ENCODE measurements around the gene GNAO1. TPM values are rescaled to one million over a fixed set of nuclear protein-coding genes. Genes with fewer than 3 reads are reported as not detected.
A peak's percentile ranks its signal among the peaks of the same experiment; 100 is the strongest.

GNAO1 gene
- total and polyA plus RNA-seq, 5 donors, result 69.4 to 163 (median 118) TPM

DNA sequence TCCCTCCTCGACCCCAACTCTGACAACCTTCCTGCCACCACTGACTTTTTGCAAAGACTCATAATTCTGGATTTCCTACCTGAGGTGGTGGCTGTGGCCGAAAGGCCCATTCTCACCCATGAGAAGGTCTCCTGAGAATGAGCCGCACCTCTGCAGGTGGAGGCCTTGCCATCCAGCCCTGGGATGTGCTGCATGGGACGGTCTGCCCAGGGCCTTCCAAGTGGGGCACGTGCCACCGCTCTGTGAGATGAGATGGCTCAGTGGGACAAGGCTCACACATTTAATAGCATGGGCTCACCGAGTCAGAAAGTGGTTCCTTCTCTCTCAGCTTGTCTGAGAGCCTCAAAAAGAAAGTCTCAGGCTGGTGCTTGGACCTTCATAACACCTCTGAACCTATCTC is 121.3 kb downstream of the GNAO1 start:
- H3K27ac ChIP-seq (ENCODE audit: low read length), result no peak overlapping the region
- intact Hi-C loops (cut with DNase I), result loop anchor here in 3 of 4 donors (10.0 kb wide), 3 partner anchors 118 to 368 kb away; partner anchors contain the start of gene GNAO1 (in 2 of the 3)
- no peak for ATAC-seq

DNA sequence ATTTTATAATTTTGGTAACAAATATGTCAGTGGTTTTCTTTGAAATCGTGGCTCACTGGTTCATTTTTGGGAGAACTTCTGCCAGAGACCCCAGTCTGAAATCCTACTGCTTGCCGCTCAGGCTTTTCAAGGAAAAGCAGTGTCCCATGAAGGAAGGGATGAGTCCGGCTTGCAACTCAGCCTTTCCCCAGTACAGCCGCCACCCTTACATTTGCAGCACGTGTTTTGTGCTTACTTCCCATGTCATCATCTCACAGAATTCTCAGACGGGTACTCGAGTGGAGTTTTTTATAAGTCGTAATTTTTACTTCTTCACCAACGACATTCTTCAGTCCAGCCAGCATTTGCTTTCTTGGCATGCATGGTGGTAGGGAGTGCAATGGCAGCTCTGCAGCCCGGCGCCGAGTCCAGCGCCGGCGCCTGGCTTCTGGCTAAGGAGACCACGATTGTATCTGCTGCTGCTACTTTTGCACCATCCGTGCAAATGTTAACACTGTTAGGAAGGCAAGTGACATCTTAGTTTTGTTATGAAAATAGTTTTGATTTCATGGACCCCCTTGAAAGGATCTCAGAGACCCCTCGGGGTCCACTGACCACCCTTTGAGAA is 123.1 kb downstream of the GNAO1 start:
- DNase-seq (no peak), ATAC-seq (no peak)
- Histone ChIP-seq H3K27me3 (ENCODE audit: control insufficient read depth, insufficient read depth) (no peaks in the 10 kb centered on the region), H3K27ac (ENCODE audit: low read length) (no peak overlapping the region), H3K4me3 (ENCODE audit: low read length) (no peak overlapping the region), H3K4me1 (ENCODE audit: control insufficient read depth, insufficient read depth, low read length) (peaks cover 6% of the 10 kb centered on the region), H3K9me3 (ENCODE audit: control insufficient read depth, low read length) (no peaks in the 10 kb centered on the region)
- WGBS, result 83% methylated on average over 18 of the region's 18 CpGs
- intact Hi-C loops (cut with DNase I), result loop anchor here in 3 of 4 donors (10.0 kb wide), 3 partner anchors 120 to 370 kb away; partner anchors contain the start of gene GNAO1 (in 2 of the 3)

More for the DNA sequence above, 121.3 kb downstream of the GNAO1 start:
- no peaks in the 10 kb centered on the region for H3K27me3 ChIP-seq (ENCODE audit: control insufficient read depth, insufficient read depth)
- H3K4me1 ChIP-seq (ENCODE audit: control insufficient read depth, insufficient read depth, low read length), result peaks cover 6% of the 10 kb centered on the region
- DNase-seq, result peak in 1 of 3 donors; percentile 18
- no peak overlapping the region for H3K4me3 ChIP-seq (ENCODE audit: low read length)
- no peaks in the 10 kb centered on the region for H3K9me3 ChIP-seq (ENCODE audit: control insufficient read depth, low read length)
- 93% methylated on average over 7 of the region's 7 CpGs for WGBS

DNA sequence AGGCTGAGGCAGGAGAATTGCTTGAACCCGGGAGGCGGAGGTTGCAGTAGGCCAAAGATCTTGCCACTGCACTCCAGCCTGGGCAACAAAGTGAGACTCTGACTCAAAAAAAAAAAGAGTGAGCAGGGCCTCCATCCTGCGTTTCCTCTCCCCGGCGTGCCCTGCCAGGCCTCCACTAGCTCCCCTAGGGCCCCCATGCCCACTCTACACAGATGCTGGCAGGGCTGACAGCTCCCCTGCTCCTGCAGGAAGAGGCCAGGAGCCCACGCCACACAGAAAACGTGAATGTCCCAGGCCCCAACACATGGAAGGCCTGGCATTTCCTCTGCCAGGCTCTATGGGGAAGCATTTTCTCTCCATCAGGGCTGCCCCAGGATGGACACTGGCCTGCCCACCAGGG is 124.7 kb downstream of the GNAO1 start:
- Histone ChIP-seq H3K27ac (ENCODE audit: low read length) (no peak overlapping the region), H3K4me3 (ENCODE audit: low read length) (no peak overlapping the region), H3K9me3 (ENCODE audit: control insufficient read depth, low read length) (no peaks in the 10 kb centered on the region), H3K27me3 (ENCODE audit: control insufficient read depth, insufficient read depth) (no peaks in the 10 kb centered on the region), H3K4me1 (ENCODE audit: control insufficient read depth, insufficient read depth, low read length) (peaks cover 6% of the 10 kb centered on the region)
- 93% methylated on average over 7 of the region's 7 CpGs for WGBS
- DNase-seq (no peak), ATAC-seq (no peak)
- intact Hi-C loops (cut with DNase I), result loop anchor here in 3 of 4 donors (5.0 to 10.0 kb wide), 5 partner anchors 121 to 374 kb away; partner anchors contain the start of gene GNAO1 (in 3 of the 3)

DNA sequence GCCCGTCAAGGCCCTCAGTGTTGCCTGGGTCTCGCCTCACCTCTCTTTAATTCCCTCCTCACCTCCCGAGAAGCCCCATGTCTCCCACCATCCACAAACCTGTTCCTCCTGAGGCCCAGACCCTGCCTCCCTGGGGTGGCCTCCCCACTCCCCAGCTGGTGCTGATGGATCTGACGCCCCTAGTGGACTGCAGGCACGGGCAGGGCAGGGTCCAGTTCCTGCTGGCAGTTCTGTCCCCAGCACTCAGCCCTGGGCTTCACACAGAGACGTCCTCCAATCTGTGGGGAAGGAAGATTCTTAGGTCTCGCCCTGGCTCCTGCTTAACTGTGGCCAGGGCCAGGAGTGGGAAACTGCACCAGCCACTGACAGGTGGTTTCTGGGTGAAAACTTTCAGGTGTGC is 125.3 kb downstream of the GNAO1 start:
- 78% methylated on average over 7 of the region's 7 CpGs for WGBS
- H3K27ac ChIP-seq (ENCODE audit: low read length), result no peak overlapping the region
- ATAC-seq (no peak), DNase-seq (peak in 2 of 3 donors; percentile 38 to 48)
- H3K4me1 ChIP-seq (ENCODE audit: control insufficient read depth, insufficient read depth, low read length), result peaks cover 3% of the 10 kb centered on the region
- H3K4me3 ChIP-seq (ENCODE audit: low read length), result no peak overlapping the region
- H3K27me3 ChIP-seq (ENCODE audit: control insufficient read depth, insufficient read depth), result no peaks in the 10 kb centered on the region
- intact Hi-C loops (cut with DNase I), result loop anchor here in 3 of 4 donors (5.0 to 10.0 kb wide), 5 partner anchors 122 to 374 kb away; partner anchors contain the start of gene GNAO1 (in 3 of the 3)
- H3K9me3 ChIP-seq (ENCODE audit: control insufficient read depth, low read length), result no peaks in the 10 kb centered on the region

DNA sequence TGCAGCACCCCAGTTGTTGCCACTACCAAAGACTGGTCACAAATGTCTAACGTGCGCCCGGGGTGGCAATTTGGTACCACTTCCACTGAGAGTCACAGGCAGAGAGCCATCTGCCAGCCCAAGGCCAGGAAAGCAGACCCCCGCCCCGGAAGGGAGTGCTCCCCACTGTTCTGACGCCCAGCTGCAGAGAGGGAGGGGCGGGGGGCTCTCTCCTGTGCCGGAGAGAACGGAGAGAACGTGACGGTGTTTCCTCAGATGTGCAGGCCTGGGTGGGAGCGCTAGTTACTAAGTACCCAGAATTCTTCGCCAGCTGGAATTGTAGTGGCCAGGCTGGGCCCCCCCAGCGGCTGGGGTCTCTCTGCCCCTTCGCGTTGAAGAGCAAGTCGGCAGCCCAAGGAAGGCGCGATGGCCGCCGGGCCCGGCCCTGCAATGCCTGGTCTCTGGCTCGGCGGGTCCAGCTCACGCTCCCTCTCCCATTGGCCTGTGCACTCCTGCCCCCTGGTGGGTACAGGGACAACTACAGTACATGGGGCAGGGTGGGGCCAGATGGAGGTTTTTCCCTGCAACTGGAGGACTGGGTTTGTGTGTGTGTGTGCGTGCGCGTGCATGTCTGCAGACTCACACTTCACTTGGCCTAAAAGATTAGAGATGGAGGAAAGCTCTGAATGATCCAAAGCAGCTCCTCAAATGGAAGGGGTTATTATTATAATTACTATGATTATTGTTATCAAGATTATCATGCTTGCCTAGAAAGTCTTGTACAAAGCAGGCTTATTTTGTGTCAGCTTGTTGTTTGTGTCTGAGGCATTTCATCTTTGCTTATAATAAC is 126.9 kb downstream of the GNAO1 start:
- DNase-seq (peak; percentile 85 to 95 (median 93)), ATAC-seq (peak; percentile 95 to 96)
- Histone ChIP-seq H3K27ac (ENCODE audit: low read length) (peak overlapping the region; percentile 6), H3K4me3 (ENCODE audit: low read length) (peak overlapping the region; percentile 11), H3K9me3 (ENCODE audit: control insufficient read depth, low read length) (no peaks in the 10 kb centered on the region), H3K4me1 (ENCODE audit: control insufficient read depth, insufficient read depth, low read length) (no peaks in the 10 kb centered on the region), H3K27me3 (ENCODE audit: control insufficient read depth, insufficient read depth) (no peaks in the 10 kb centered on the region)
- WGBS, result 12% methylated on average over 28 of the region's 28 CpGs
- intact Hi-C loops (cut with DNase I), result loop anchor here (2.0 to 10.0 kb wide), 6 partner anchors 123 to 376 kb away; partner anchors contain the start of gene GNAO1 (in 3 of the 4)

DNA sequence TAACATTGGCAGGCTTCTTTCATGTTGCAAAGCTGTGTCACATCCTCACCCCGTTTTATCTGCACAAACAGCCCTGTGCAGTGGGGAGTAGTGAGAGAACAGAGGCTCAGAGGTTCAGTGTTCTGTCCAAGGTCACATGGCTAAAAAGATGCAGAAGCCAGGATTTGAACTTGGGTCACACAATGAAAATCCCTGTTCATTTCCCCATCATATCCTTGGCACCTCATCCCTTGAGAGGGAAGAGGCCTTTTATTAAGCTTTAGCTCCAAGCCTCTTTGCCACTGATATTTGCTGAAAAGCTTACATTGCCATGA is 127.5 kb downstream of the GNAO1 start:
- ATAC-seq (no peak), DNase-seq (no peak)
- Histone ChIP-seq H3K27ac (ENCODE audit: low read length) (no peak overlapping the region), H3K4me3 (ENCODE audit: low read length) (no peak overlapping the region), H3K4me1 (ENCODE audit: control insufficient read depth, insufficient read depth, low read length) (no peaks in the 10 kb centered on the region), H3K9me3 (ENCODE audit: control insufficient read depth, low read length) (no peaks in the 10 kb centered on the region), H3K27me3 (ENCODE audit: control insufficient read depth, insufficient read depth) (no peaks in the 10 kb centered on the region)
- WGBS, result 21% methylated on average over 1 of the region's 1 CpG
- intact Hi-C loops (cut with DNase I), result loop anchor here (2.0 to 10.0 kb wide), 6 partner anchors 124 to 376 kb away; partner anchors contain the start of gene GNAO1 (in 3 of the 4)

DNA sequence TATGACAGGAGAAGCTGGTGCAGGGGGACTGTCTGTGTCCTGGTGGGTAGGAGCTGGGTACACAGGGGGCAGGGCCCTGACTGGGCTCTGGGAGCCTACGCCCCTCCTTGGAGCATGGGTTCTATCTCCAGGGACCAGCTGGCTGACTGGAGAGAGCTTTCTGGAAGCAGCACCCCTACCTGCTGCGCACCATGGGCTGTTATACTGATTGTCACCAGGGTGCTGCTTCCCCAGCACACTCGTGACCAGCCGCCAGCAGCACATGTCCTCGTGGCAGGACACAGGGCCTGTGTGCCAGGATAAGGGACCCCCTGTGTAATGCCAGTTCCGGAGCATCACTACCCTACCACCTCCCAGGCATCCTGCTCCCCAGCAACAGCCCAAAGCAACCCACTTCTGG is 128.1 kb downstream of the GNAO1 start:
- no peaks in the 10 kb centered on the region for H3K27me3 ChIP-seq (ENCODE audit: control insufficient read depth, insufficient read depth)
- H3K4me1 ChIP-seq (ENCODE audit: control insufficient read depth, insufficient read depth, low read length), result no peaks in the 10 kb centered on the region
- H3K9me3 ChIP-seq (ENCODE audit: control insufficient read depth, low read length), result no peaks in the 10 kb centered on the region
- WGBS, result 78% methylated on average over 6 of the region's 6 CpGs
- intact Hi-C loops (cut with DNase I), result loop anchor here (2.0 to 10.0 kb wide), 6 partner anchors 125 to 377 kb away; partner anchors contain the start of gene GNAO1 (in 3 of the 4)
- peak; percentile 3 to 13 for ATAC-seq
- DNase-seq, result peak in 2 of 3 donors; percentile 47 to 53
- no peak overlapping the region for H3K27ac ChIP-seq (ENCODE audit: low read length)
- H3K4me3 ChIP-seq (ENCODE audit: low read length), result no peak overlapping the region

DNA sequence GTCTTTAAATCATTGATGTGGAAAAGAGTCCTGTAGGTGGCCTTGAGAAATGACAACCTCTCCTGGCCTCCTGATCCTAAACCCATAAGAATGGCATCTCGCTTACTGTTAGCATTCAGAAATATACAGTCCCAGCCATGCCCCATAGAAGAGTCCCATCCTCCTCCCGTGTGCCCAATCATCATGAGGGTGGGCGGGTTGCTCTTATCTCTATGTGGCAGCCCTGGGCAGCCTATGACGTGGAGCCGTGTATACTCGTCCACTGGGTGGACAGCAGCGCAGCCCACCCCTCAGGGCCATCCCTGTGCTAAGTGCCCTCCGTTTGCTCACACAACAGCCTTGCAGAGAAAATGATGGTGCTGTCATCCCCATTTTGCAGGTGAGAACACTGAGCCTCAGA is 128.8 kb downstream of the GNAO1 start:
- ATAC-seq, result no peak
- 86% methylated on average over 8 of the region's 8 CpGs for WGBS
- no peak overlapping the region for H3K27ac ChIP-seq (ENCODE audit: low read length)
- H3K4me1 ChIP-seq (ENCODE audit: control insufficient read depth, insufficient read depth, low read length), result no peaks in the 10 kb centered on the region
- H3K27me3 ChIP-seq (ENCODE audit: control insufficient read depth, insufficient read depth), result no peaks in the 10 kb centered on the region
- H3K9me3 ChIP-seq (ENCODE audit: control insufficient read depth, low read length), result no peaks in the 10 kb centered on the region
- intact Hi-C loops (cut with DNase I), result loop anchor here in 2 of 4 donors (10.0 kb wide), 1 partner anchor 275 kb away; no protein-coding TSS in a partner anchor
- no peak overlapping the region for H3K4me3 ChIP-seq (ENCODE audit: low read length)
- DNase-seq, result peak in 1 of 3 donors; percentile 20

DNA sequence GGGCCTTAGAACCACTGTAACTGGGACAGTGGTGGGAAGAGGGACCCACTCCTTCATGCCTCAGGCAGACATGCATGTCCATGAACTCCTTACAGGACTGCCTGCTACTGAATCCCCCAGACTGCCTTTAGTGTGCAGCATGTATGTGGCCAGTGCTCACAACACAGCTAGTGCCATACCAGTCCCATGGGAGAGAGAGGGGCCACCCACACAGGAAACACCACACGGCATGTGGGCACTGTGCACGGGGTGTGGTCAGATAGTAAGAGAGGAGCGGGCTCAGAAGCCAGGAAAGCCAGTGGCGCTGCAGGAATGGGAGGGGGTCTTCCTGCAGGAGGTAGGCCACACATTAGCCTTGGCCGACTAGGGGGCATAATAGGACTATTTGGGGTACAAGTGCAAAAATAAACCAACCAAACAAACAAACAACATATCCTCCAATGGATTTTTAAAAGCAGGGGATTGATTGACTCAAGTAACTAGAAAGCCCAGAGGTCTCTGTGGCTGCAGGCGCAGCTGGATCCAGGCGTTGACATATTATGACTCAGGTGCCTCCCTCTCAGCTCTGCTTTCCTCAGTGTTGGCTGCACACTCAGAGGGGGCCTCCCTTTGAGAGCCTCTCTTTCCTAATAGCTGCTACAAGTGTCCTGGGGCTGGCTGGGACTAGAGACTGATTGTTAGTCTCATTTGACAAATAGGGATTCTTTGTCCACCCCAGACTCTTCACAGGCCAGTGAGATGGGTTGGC is 129.7 kb downstream of the GNAO1 start:
- ATAC-seq (no peak), DNase-seq (peak in 2 of 3 donors; percentile 4 to 24)
- H3K9me3 ChIP-seq (ENCODE audit: control insufficient read depth, low read length), result no peaks in the 10 kb centered on the region
- 72% methylated on average over 7 of the region's 7 CpGs for WGBS
- intact Hi-C loops (cut with DNase I), result loop anchor here in 2 of 4 donors (10.0 kb wide), 1 partner anchor 276 kb away; no protein-coding TSS in a partner anchor
- no peak overlapping the region for H3K27ac ChIP-seq (ENCODE audit: low read length)
- H3K27me3 ChIP-seq (ENCODE audit: control insufficient read depth, insufficient read depth), result no peaks in the 10 kb centered on the region
- H3K4me3 ChIP-seq (ENCODE audit: low read length), result no peak overlapping the region
- no peaks in the 10 kb centered on the region for H3K4me1 ChIP-seq (ENCODE audit: control insufficient read depth, insufficient read depth, low read length)

DNA sequence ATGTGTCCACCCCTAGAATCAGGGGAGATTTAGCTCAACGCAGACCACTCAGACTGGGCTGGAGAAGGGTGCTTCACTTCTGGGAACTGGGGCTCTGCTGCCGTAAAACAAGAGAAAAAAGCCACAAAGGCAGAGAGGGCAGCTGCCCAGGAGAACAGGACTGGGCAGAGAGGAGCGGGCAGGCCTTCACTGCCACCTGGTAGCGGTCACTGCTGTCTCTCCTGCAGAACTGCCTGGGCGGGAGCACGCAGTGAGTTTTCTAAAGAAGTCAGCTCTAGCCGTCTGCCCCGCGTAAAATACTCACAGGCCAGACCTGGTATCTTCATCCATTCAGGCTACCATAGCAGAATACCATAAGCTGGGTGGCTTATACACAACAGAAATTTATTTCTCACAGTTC is 130.3 kb downstream of the GNAO1 start:
- DNase-seq (peak in 1 of 3 donors; percentile 10), ATAC-seq (no peak)
- Histone ChIP-seq H3K4me1 (ENCODE audit: control insufficient read depth, insufficient read depth, low read length) (no peaks in the 10 kb centered on the region), H3K9me3 (ENCODE audit: control insufficient read depth, low read length) (no peaks in the 10 kb centered on the region), H3K4me3 (ENCODE audit: low read length) (no peak overlapping the region), H3K27ac (ENCODE audit: low read length) (no peak overlapping the region), H3K27me3 (ENCODE audit: control insufficient read depth, insufficient read depth) (no peaks in the 10 kb centered on the region)
- WGBS, result 84% methylated on average over 9 of the region's 9 CpGs
- intact Hi-C loops (cut with DNase I), result loop anchor here in 2 of 4 donors (10.0 kb wide), 1 partner anchor 277 kb away; no protein-coding TSS in a partner anchor

Data from right cardiac atrium (tissue), 5 donors.